Stomach (tissue), 4 donors: ENCODE measurements around the gene CCDC192.

ENCODE experiments used
- CTCF ChIP-seq, 7 experiments: fragments of 450-650 bp in 4 of 7; fragments of 200-600 bp in 3 of 7; sonication (generic) in 3 of 7; IDR thresholded peaks; one replicate each; pipeline ENCODE4 v1.5.1; 2016 to 2019; ENCODE audit warnings: antibody characterized with exemption in 7 of 7, control low read depth in 2 of 7, mild to moderate bottlenecking in 1 of 7
- EP300 ChIP-seq: sonication (generic); formaldehyde crosslinking; IDR thresholded peaks from one replicate; pipeline ENCODE4 v1.6.1; 2017; ENCODE audit warnings: antibody characterized with exemption
- POLR2A ChIP-seq, 4 donors: fragments of 450-650 bp; IDR thresholded peaks; one replicate each; pipeline ENCODE4 v1.6.1; 2016; ENCODE audit warnings: antibody characterized with exemption in 4 of 4, control low read depth in 2 of 4, mild to moderate bottlenecking in 1 of 4, moderate library complexity in 1 of 4
- POLR2AphosphoS5 ChIP-seq, 3 donors: sonication (generic); formaldehyde crosslinking; IDR thresholded peaks; one replicate each; pipeline ENCODE4 v1.6.1; 2016; ENCODE audit warnings: antibody characterized with exemption in 3 of 3

- TF ChIP-seq CTCF (IDR thresholded peaks at IDR 0.05) (no peak), POLR2A (IDR thresholded peaks at IDR 0.05) (no peak), POLR2AphosphoS5 (IDR thresholded peaks at IDR 0.05) (no peak), EP300 (no peak)
Observed at GRCh38 chr5:127906562-127907204, 203.5 kb downstream of the CCDC192 start.
